Tibial nerve (tissue), 3 donors: ENCODE data around the gene OSBP.

Experiments
- CTCF ChIP-seq, 5 experiments: fragments of 200-600 bp in 3 of 5; fragments of 450-650 bp in 2 of 5; sonication (generic) in 3 of 5; IDR thresholded peaks; one replicate each; pipeline ENCODE4 v1.5.1; 2016 to 2019; ENCODE audit warnings: antibody characterized with exemption in 5 of 5, mild to moderate bottlenecking in 3 of 5, moderate library complexity in 2 of 5
- POLR2A ChIP-seq, 2 donors: fragments of 450-650 bp; IDR thresholded peaks; one replicate each; pipeline ENCODE4 v1.6.1; 2017; ENCODE audit warnings: antibody characterized with exemption in 2 of 2, mild to moderate bottlenecking in 2 of 2, moderate library complexity in 2 of 2

- TF ChIP-seq CTCF (IDR thresholded peaks at IDR 0.05) (no peak), POLR2A (IDR thresholded peaks at IDR 0.05) (no peak)
These were observed 7.7 kb downstream of the OSBP start for GRCh38 chr11:59607703-59608454.
